ENCODE measurements around the gene COL23A1.
A peak's percentile ranks its signal among the peaks of the same experiment; 100 is the strongest.
"Not testable (repeated sequence)": the region's sequence is repeated elsewhere in the genome, so short reads cannot be mapped to it uniquely, and the experiment has no call there.

The COL23A1 gene

DNA sequence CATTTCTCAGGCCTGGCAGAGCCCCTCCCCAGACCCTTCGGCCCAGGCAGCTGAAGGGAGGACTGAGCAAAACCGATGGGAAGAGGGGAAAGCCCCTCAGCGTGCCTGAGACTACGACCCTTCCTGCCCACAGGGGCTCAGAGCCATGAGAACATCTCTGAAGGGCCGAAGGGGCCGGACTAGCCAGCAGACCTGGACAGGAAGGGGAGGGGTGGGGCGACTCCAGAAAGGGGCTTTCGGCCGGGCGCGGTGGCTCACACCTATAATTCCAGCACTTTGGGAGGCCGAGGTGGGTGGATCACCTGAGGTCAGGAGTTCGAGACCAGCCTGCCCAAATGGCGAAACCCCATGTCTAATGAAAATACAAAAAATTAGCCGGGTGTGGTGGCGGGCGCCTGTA, 271.8 kb downstream of the COL23A1 start (continued):
- TF ChIP-seq, protein P1, sequence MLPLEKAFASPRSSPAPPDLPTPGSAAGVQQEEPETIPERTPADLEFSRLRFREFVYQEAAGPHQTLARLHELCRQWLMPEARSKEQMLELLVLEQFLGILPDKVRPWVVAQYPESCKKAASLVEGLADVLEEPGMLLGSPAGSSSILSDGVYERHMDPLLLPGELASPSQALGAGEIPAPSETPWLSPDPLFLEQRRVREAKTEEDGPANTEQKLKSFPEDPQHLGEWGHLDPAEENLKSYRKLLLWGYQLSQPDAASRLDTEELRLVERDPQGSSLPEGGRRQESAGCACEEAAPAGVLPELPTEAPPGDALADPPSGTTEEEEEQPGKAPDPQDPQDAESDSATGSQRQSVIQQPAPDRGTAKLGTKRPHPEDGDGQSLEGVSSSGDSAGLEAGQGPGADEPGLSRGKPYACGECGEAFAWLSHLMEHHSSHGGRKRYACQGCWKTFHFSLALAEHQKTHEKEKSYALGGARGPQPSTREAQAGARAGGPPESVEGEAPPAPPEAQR (tag by site-specific recombination; IDR thresholded peaks at IDR 0.05), result no peak

DNA sequence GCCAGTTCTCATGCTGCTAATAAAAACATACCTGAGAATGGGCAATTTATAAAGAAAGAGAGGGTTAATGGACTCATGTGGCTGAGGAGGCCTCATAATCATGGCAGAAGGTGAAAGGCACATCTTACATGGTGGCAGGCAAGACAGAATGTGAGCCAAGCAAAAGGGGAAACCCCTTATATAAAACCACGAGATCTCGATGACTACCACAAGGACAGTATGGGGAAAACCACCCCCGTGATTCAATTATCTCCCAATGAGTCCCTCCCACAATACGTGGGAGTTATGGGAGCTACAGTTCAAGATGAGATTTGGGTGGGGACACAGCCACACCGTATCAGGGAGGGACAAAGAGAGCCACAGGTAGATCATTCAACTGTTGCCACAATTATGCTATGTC, 272.5 kb downstream of the COL23A1 start:
- CTCF ChIA-PET; H3K9me3 ChIP-seq (ENCODE audit: control insufficient read depth, insufficient read depth, low read depth, low read length); H3K4me1 ChIP-seq (ENCODE audit: control insufficient read depth, insufficient read depth, low read length); POLR2A ChIA-PET; H3K36me3 ChIP-seq (ENCODE audit: control insufficient read depth in 2 of 2, insufficient read depth in 1 of 2, low read length in 2 of 2); H3K4me3 ChIP-seq (ENCODE audit: low read depth, low read length); H3K27ac ChIP-seq (ENCODE audit: extremely low read depth, low read depth, low read length): not testable (repeated sequence)
- TF ChIP-seq SCRT2 (tag by site-specific recombination; IDR thresholded peaks at IDR 0.05), result peak; percentile 56

DNA sequence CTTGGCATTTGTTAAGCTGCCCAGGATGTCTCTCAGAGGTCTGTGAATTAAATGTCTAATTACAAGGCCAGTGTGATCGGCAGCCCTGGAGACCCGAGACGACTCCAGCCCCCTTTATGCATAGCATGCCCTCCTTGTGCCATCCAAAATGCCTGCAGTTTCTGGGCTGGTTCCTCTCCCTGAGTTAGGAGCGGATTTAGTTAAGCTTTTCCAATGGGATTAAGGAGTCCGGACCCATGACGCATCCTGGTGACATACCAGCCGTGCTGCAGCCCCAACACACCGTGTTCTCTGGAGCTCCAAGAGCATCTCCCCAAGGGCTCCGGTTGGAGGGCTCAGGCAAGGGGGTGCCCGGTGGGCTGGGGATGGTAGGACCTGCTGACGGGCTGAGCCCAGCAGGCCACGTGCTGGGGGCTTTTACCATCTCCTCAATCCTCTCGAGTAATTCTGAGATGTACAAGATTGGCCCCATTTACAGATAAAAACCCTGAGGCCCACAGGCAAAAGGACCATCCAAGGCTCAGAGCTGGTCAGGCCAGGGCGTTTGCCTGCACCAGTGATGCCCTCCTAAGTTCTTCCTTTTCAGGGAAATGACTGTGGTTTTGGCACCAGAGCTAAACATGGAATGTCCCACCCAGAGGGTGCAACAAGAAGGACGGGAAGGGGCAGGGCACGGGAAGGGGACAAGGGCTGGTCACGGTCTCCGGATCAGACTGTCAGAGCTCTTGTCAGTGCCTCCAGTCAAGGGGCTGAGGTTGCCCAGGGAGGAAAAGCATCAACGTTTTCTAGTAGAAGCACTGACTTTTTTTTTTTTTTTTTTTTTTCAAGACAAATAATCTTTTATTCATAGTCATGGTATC, 275.0 kb downstream of the COL23A1 start:
- Histone ChIP-seq H3K9me3 (ENCODE audit: control insufficient read depth, insufficient read depth, low read depth, low read length) (no peaks in the 10 kb centered on the region), H3K4me3 (ENCODE audit: low read depth, low read length) (no peak overlapping the region), H3K27ac (ENCODE audit: extremely low read depth, low read depth, low read length) (no peak overlapping the region), H3K36me3 (ENCODE audit: control insufficient read depth in 2 of 2, insufficient read depth in 1 of 2, low read length in 2 of 2) (no peaks in the 10 kb centered on the region), H3K4me1 (ENCODE audit: control insufficient read depth, insufficient read depth, low read length) (no peaks in the 10 kb centered on the region)
- TF ChIP-seq, protein P1 (tag by site-specific recombination; IDR thresholded peaks at IDR 0.05), result no peak
- TF ChIP-seq ZNF571 (tag by site-specific recombination; IDR thresholded peaks at IDR 0.05) (no peak), FEZF1 (tag by site-specific recombination; IDR thresholded peaks at IDR 0.05) (no peak), ZNF776 (tag by site-specific recombination; IDR thresholded peaks at IDR 0.05; ENCODE audit: borderline replicate concordance) (no peak), YY2 (tag by site-specific recombination; IDR thresholded peaks at IDR 0.05) (no peak), ZNF146 (tag by site-specific recombination; IDR thresholded peaks at IDR 0.05) (no peak), ZNF2 (tag by site-specific recombination; IDR thresholded peaks at IDR 0.05) (no peak), ZNF221 (tag by site-specific recombination; IDR thresholded peaks at IDR 0.05; ENCODE audit: borderline replicate concordance) (no peak), ZBTB21 (tag by site-specific recombination; IDR thresholded peaks at IDR 0.05) (no peak), MYNN (tag by site-specific recombination; IDR thresholded peaks at IDR 0.05; ENCODE audit: borderline replicate concordance) (no peak)
- TF ChIP-seq, protein P2, sequence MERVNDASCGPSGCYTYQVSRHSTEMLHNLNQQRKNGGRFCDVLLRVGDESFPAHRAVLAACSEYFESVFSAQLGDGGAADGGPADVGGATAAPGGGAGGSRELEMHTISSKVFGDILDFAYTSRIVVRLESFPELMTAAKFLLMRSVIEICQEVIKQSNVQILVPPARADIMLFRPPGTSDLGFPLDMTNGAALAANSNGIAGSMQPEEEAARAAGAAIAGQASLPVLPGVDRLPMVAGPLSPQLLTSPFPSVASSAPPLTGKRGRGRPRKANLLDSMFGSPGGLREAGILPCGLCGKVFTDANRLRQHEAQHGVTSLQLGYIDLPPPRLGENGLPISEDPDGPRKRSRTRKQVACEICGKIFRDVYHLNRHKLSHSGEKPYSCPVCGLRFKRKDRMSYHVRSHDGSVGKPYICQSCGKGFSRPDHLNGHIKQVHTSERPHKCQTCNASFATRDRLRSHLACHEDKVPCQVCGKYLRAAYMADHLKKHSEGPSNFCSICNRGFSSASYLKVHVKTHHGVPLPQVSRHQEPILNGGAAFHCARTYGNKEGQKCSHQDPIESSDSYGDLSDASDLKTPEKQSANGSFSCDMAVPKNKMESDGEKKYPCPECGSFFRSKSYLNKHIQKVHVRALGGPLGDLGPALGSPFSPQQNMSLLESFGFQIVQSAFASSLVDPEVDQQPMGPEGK (tag by site-specific recombination; IDR thresholded peaks at IDR 0.05), result no peak
- TF ChIP-seq, protein P3, sequence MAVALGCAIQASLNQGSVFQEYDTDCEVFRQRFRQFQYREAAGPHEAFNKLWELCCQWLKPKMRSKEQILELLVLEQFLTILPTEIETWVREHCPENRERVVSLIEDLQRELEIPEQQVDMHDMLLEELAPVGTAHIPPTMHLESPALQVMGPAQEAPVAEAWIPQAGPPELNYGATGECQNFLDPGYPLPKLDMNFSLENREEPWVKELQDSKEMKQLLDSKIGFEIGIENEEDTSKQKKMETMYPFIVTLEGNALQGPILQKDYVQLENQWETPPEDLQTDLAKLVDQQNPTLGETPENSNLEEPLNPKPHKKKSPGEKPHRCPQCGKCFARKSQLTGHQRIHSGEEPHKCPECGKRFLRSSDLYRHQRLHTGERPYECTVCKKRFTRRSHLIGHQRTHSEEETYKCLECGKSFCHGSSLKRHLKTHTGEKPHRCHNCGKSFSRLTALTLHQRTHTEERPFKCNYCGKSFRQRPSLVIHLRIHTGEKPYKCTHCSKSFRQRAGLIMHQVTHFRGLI (tag by site-specific recombination; IDR thresholded peaks at IDR 0.05), result no peak
- POLR2A ChIA-PET, result no interaction called here
- CTCF ChIA-PET, result no interaction called here

Measured in HEK293 (cell line).